Activated CD8-positive, alpha-beta T cell treated with anti-CD3 and anti-CD28 coated beads, Interleukin-2, amount 10 ng/mL, durations not matched to agents 7 days and 5 days (primary cell): Measurements from ENCODE around the gene ERMP1. TPM values are rescaled to one million over a fixed set of nuclear protein-coding genes. Genes with fewer than 3 reads are reported as not detected.
"Not testable (repeated sequence)": the region's sequence is repeated elsewhere in the genome, so short reads cannot be mapped to it uniquely, and the experiment has no call there.

Source experiments
- ATAC-seq: fragments of 150-1000 bp; cut with Tn5 transposase; one replicate; pipeline ENCODE4 v1.10.0; 2021; ENCODE audit warnings: moderate library complexity
- CTCF ChIA-PET: fragments of 350-600 bp; sonication (Branson Sonifier 250); formaldehyde crosslinking; loops from one replicate; lab custom pipeline; 2021; ENCODE audit warnings: antibody characterized with exemption; lab: Charles Lee
- POLR2A ChIA-PET: fragments of 350-600 bp; sonication (Branson Sonifier 250); formaldehyde crosslinking; loops from one replicate; lab custom pipeline; 2021; ENCODE audit warnings: antibody characterized with exemption; lab: Charles Lee
- DNase-seq: peaks from one replicate; pipeline ENCODE4 v3.0.0-alpha.2; 2020
- H3K27ac Mint-ChIP-seq: one replicate; pipeline ENCODE4 v1.8.0; 2021; ENCODE audit warnings: mild to moderate bottlenecking, mixed read lengths
- H3K27me3 Mint-ChIP-seq: one replicate; pipeline ENCODE4 v1.8.0; 2021; ENCODE audit warnings: low read depth, mixed read lengths
- H3K36me3 Mint-ChIP-seq: one replicate; pipeline ENCODE4 v1.8.0; 2021; ENCODE audit warnings: low read depth, mixed read lengths
- H3K4me1 Mint-ChIP-seq: one replicate; pipeline ENCODE4 v1.8.0; 2021; ENCODE audit warnings: low read depth, mixed read lengths
- H3K4me3 Mint-ChIP-seq: one replicate; pipeline ENCODE4 v1.8.0; 2021; ENCODE audit warnings: mild to moderate bottlenecking, mixed read lengths
- H3K9me3 Mint-ChIP-seq: one replicate; pipeline ENCODE4 v1.8.0; 2022; ENCODE audit warnings: mixed read lengths; ENCODE audit not compliant: insufficient read depth
- total RNA-seq, 2 experiments: library from RNA; stranded (reverse); gene quantifications; one replicate each; pipeline ENCODE4 v1.2.3, GENCODE V29; 2021

ERMP1 gene, protein sequence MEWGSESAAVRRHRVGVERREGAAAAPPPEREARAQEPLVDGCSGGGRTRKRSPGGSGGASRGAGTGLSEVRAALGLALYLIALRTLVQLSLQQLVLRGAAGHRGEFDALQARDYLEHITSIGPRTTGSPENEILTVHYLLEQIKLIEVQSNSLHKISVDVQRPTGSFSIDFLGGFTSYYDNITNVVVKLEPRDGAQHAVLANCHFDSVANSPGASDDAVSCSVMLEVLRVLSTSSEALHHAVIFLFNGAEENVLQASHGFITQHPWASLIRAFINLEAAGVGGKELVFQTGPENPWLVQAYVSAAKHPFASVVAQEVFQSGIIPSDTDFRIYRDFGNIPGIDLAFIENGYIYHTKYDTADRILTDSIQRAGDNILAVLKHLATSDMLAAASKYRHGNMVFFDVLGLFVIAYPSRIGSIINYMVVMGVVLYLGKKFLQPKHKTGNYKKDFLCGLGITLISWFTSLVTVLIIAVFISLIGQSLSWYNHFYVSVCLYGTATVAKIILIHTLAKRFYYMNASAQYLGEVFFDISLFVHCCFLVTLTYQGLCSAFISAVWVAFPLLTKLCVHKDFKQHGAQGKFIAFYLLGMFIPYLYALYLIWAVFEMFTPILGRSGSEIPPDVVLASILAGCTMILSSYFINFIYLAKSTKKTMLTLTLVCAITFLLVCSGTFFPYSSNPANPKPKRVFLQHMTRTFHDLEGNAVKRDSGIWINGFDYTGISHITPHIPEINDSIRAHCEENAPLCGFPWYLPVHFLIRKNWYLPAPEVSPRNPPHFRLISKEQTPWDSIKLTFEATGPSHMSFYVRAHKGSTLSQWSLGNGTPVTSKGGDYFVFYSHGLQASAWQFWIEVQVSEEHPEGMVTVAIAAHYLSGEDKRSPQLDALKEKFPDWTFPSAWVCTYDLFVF
- total RNA-seq, result 10 to 100 TPM; 28.0 to 30.6 TPM

DNA sequence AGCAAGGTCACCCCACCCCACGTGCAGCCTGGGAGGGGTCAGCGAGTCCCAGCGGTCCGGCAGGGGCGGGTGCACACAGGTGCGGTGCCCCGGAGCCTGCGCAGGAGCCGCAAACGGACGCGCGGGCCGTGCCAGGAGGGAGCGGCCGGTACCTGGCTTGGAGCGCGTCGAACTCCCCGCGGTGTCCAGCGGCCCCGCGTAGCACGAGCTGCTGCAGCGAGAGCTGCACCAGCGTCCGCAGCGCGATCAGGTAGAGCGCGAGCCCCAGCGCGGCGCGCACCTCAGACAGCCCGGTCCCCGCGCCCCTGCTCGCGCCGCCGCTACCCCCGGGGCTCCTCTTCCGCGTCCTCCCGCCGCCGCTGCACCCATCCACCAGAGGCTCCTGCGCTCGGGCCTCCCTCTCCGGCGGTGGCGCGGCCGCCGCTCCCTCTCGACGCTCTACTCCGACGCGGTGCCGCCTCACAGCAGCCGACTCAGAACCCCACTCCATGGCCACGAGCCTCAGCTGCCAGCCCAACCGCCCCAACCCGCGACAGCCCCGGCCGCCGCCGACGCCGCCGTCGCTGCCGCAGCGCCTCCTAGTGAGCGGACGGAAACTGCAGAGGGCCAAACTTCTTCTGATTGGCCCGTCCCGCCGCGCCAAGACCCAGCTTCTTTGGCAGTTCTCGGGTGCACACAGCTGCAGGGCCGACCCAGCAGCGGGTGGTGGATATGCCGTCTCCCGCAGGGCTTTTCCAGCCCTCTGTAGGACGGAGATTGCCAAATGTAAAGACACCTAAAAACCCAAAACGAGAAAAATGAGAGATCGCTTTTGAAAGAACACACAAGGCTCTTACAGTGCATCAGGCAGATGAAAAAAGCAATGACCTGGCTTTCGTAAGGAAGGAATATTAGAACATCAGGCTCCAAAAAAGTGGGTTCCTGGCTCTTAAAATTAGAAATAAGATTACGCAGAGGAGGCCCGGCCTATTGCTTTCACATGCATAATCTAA lies at the start of gene ERMP1:
ERMP1 (minus strand) TSS at position 580 of the 992 bp plus-strand sequence; CDS start at position 490, 90 bp downstream.
- Mint-ChIP-seq H3K27ac (peak within 1 kb of the TSS; percentile 78), H3K4me1 (peaks cover 58% of the 10 kb centered on the region), H3K4me3 (peak within 1 kb of the TSS; percentile 97), H3K27me3 (peaks cover 3% of the 10 kb centered on the region), H3K36me3 (peaks cover 31% of the 10 kb centered on the region), H3K9me3 (no peaks in the 10 kb centered on the region)
- CTCF ChIA-PET, result interaction anchor here (0.7 to 7.7 kb wide), 38 partner anchors 10 to 580 kb away, joined by 3 to 67 read pairs (median 4); partner anchors contain the start of genes RANBP6, RIC1 and UHRF2
- POLR2A ChIA-PET, result interaction anchor here (0.6 to 2.9 kb wide), 12 partner anchors 9 to 204 kb away, joined by 3 to 10 read pairs (median 4); partner anchors contain the start of genes RANBP6 and RIC1
- ATAC-seq, result peak; percentile 90
- peak; percentile 90 for DNase-seq

DNA sequence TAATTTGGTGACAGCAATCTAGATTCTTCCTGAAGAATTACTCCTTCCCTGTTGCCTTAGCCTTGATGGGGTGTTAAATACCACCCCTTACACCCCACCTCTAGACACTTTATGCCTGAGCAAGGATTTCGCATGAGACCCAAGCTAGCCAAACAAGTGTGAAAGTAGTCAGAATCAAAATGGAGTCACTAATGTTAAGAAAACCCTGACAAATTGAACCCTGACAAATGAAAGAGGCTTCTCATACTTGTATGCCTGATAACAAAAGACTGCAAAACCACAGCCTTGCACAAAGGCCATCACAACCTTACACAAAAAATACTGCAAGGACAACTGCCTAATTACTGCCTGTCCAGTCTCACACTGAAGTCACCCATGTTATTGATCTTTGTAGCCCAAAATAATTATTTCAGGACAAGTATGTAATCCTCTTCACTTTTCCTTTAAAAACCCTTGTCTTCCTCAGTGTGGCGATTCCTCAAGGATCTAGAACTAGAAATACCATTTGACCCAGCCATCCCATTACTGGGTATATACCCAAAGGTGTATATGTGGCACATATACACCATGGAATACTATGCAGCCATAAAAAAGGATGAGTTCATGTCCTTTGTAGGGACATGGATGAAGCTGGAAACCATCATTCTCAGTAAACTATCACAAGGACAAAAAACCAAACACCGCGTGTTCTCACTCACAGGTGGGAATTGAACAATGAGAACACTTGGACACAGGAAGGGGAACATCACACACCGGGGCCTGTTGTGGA lies 49.5 kb upstream of the ERMP1 start:
- H3K27ac Mint-ChIP-seq, H3K27me3 Mint-ChIP-seq, ATAC-seq, POLR2A ChIA-PET, H3K4me3 Mint-ChIP-seq, H3K9me3 Mint-ChIP-seq, H3K36me3 Mint-ChIP-seq, DNase-seq: not testable (repeated sequence)
- CTCF ChIA-PET, result interaction anchor here (1.0 kb wide), 1 partner anchor 49 kb away, joined by 3 read pairs; the partner anchor contains the start of gene ERMP1
- H3K4me1 Mint-ChIP-seq, result peaks cover 32% of the 10 kb centered on the region

DNA sequence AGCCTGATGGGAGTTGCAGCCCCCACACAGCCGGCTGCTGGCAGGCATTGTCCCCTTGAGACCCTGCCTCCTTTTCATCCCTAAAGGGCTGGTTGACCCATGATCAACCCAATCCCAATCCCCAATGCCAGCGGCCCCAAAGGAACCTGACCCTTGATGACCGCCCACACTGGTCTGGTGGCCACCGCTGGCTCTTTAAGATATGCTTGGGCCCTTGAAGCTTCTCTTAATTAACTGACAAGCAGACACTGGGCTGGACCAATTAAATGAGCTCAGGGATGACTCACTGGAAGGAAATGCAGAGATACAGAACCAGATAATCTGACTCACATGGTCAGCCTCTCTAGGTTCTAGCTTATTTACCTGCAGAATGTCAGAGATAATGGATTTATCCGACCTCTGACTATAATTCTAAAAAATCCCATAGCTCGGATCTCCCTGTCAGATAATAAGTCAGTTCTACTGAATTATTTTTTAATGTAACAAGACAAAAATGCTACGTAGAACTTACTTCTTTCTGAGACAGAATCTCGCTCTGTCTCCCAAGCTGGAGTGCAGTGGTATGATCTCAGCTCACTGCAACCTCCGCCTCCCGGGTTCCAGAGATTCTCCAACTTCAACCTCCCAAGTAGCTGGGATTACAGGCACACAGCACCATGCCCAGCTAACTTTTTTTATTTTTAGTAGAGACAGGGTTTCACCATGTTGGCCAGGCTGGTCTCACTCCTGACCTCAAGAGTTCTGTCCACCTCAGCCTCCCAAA lies 46.7 kb upstream of the ERMP1 start:
- ATAC-seq, result peak; percentile 71
- H3K27me3 Mint-ChIP-seq, result no peaks in the 10 kb centered on the region
- ChIA-PET CTCF (interaction anchor here (0.9 to 2.3 kb wide), 5 partner anchors 9 to 174 kb away, joined by 3 to 14 read pairs (median 5); partner anchors contain the start of gene ERMP1), POLR2A (interaction anchor here (0.9 kb wide), 1 partner anchor 38 kb away, joined by 4 read pairs; no protein-coding TSS in a partner anchor)
- no peak overlapping the region for H3K4me3 Mint-ChIP-seq
- no peaks in the 10 kb centered on the region for H3K9me3 Mint-ChIP-seq
- peaks cover 27% of the 10 kb centered on the region for H3K4me1 Mint-ChIP-seq
- H3K36me3 Mint-ChIP-seq, result peaks cover 8% of the 10 kb centered on the region
- peak; percentile 27 for DNase-seq
- H3K27ac Mint-ChIP-seq, result no peak overlapping the region

DNA sequence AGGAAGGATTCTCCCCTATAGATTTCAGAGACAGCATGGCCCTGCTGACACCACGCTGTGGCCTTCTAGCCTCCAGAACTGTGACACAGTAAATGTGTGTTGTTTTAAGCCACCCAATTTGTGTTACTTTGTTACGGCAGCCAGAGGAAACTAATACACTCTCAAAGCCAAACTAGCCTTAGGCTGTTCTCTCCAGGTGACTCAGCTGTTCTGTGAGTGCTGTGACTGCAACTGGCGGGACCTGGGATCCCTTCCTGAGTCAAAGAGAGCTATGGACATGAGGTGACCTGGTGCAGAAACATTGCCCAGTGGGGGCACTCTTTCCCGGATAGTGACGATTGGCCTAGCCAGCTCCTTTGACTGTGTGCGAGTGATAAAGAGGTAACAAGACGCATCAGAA lies 43.8 kb upstream of the ERMP1 start:
- peaks cover 4% of the 10 kb centered on the region for H3K36me3 Mint-ChIP-seq
- ChIA-PET CTCF (interaction anchor here (0.7 to 2.2 kb wide), 2 partner anchors 9 to 25 kb away, joined by 3 to 8 read pairs; no protein-coding TSS in a partner anchor), POLR2A (no interaction called here)
- DNase-seq, result no peak
- no peaks in the 10 kb centered on the region for H3K9me3 Mint-ChIP-seq
- H3K4me1 Mint-ChIP-seq, result peaks cover 33% of the 10 kb centered on the region
- no peak overlapping the region for H3K27ac Mint-ChIP-seq
- no peaks in the 10 kb centered on the region for H3K27me3 Mint-ChIP-seq
- ATAC-seq, result no peak
- H3K4me3 Mint-ChIP-seq, result no peak overlapping the region

DNA sequence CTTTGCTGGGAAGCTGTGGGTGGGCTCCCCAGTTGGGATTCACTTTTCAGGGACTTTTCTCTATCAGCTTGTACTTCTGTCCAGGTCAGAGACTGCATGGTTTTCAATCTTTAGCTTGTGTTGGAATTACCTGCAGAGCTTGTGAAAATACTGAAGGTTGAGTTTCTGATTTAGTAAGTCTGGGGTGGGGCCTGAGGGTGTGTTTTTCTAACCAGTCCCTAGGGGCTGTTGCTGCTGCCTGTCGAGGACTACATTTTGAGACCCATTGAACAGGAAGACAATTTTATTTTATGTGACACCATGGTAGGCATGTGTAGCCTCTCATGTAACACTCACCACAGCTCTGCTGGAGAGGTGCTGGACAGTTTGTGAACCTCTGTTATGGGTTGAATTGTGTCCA lies 43.1 kb upstream of the ERMP1 start:
- no peaks in the 10 kb centered on the region for H3K27me3 Mint-ChIP-seq
- H3K4me3 Mint-ChIP-seq, result no peak overlapping the region
- ChIA-PET POLR2A (no interaction called here), CTCF (interaction anchor here (2.2 kb wide), 1 partner anchor 10 kb away, joined by 8 read pairs; no protein-coding TSS in a partner anchor)
- peaks cover 4% of the 10 kb centered on the region for H3K36me3 Mint-ChIP-seq
- peak overlapping the region; percentile 6 for H3K27ac Mint-ChIP-seq
- peaks cover 33% of the 10 kb centered on the region for H3K4me1 Mint-ChIP-seq
- ATAC-seq, result no peak
- H3K9me3 Mint-ChIP-seq, result no peaks in the 10 kb centered on the region
- no peak for DNase-seq

DNA sequence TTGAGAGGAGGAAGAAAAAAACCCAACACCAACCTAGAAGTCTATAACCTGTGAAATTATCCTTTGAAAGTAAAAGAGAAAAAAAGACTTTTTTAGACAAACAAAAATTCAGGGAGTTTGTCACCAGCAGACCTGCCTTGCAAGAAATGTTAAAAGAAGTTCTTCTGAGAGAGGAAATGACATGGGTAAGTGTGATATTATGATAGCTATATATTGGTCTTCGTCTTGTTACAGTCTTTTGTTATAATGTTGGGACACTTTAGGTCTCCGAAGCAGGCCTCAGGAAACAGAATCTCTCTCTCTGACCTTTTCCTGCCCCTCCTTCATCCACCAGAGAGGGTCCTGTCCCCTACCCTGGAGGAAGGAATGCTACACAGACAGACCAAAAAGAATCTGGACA lies 41.1 kb upstream of the ERMP1 start:
- no peak for DNase-seq

DNA sequence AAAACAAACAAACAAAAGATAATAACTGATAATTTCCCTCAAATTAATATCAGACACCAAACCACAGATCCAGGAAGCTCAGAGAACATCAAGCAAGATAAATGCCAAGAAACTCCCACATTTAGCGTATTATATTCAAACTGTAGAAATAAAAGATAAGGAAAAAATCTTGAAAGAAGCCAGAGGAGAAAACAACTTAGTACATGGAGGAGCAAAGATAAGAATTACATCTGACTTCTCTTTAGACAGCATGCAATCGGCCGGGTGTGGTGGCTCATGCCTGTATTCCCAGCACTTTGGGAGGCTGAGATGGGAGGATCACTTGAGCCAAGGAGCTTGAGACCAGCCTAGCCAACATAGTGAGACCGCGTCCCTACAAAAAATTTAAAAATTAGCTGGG lies 40.5 kb upstream of the ERMP1 start:
- peaks cover 4% of the 10 kb centered on the region for H3K36me3 Mint-ChIP-seq
- no peaks in the 10 kb centered on the region for H3K9me3 Mint-ChIP-seq
- peaks cover 30% of the 10 kb centered on the region for H3K4me1 Mint-ChIP-seq
- no peak overlapping the region for H3K4me3 Mint-ChIP-seq
- H3K27ac Mint-ChIP-seq, result peak overlapping the region; percentile 10
- no peak for DNase-seq
- no peaks in the 10 kb centered on the region for H3K27me3 Mint-ChIP-seq
- CTCF ChIA-PET, result interaction anchor here (0.6 to 3.5 kb wide), 3 partner anchors 13 to 40 kb away, joined by 4 to 18 read pairs (median 6); partner anchors contain the start of gene ERMP1
- POLR2A ChIA-PET, result interaction anchor here (0.6 kb wide), 1 partner anchor 522 kb away, joined by 3 read pairs; no protein-coding TSS in a partner anchor
- no peak for ATAC-seq

More for the DNA sequence above, 41.1 kb upstream of the ERMP1 start:
- no peak for ATAC-seq
- CTCF ChIA-PET, result interaction anchor here (0.6 to 3.5 kb wide), 4 partner anchors 13 to 41 kb away, joined by 4 to 18 read pairs (median 5); partner anchors contain the start of gene ERMP1
- peaks cover 4% of the 10 kb centered on the region for H3K36me3 Mint-ChIP-seq
- no peak overlapping the region for H3K4me3 Mint-ChIP-seq
- H3K27me3 Mint-ChIP-seq, result no peaks in the 10 kb centered on the region
- H3K27ac Mint-ChIP-seq, result no peak overlapping the region
- POLR2A ChIA-PET, result interaction anchor here (0.6 kb wide), 1 partner anchor 523 kb away, joined by 3 read pairs; no protein-coding TSS in a partner anchor
- no peaks in the 10 kb centered on the region for H3K9me3 Mint-ChIP-seq
- peaks cover 34% of the 10 kb centered on the region for H3K4me1 Mint-ChIP-seq

DNA sequence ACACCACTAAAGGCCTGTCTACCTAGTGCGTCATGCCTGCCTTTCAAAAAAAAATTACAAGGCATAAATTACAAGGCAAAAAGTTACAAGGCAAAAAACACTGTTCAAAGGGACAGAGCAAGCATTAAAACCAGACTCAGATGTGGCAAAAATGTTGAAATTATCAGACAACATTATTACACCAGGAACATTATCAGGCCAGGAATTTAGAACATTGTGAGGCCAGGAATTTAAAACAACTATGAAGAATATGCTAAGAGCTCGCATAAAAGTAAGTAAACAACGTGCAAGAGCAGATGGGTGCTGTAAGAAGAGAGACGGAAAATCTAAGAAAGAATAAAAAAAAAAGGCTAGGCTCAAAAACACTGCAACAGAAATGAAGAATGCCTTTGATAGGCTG lies 39.6 kb upstream of the ERMP1 start:
- Mint-ChIP-seq H3K4me1 (peaks cover 30% of the 10 kb centered on the region), H3K27me3 (no peaks in the 10 kb centered on the region), H3K9me3 (no peaks in the 10 kb centered on the region), H3K36me3 (peaks cover 4% of the 10 kb centered on the region), H3K4me3 (no peak overlapping the region), H3K27ac (no peak overlapping the region)
- DNase-seq, result no peak
- ATAC-seq, result no peak
- POLR2A ChIA-PET, result no interaction called here
- CTCF ChIA-PET, result interaction anchor here (0.7 to 3.5 kb wide), 3 partner anchors 14 to 241 kb away, joined by 3 to 18 read pairs (median 3); partner anchors contain the start of gene ERMP1

DNA sequence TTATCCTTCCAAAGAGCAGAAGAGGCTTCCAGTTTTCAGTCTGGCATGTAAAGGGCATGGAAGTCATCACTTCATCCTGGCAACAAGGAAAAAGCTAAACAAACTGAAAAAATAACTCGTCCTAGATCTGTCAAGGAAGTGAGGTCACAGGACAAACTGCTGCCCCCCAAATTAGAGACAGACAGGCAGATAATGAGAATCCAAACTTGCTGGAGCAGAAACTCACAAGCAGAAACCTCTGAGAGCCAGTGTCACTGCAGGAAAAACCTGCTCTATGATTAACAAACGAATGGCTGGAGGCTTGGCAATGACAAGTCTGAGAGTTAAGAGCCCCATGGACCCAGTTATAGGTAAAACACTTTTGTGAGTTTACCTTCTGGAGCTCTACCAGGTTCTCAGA lies 38.9 kb upstream of the ERMP1 start:
- no peaks in the 10 kb centered on the region for H3K9me3 Mint-ChIP-seq
- peaks cover 30% of the 10 kb centered on the region for H3K4me1 Mint-ChIP-seq
- ChIA-PET CTCF (interaction anchor here (0.7 to 3.5 kb wide), 3 partner anchors 15 to 240 kb away, joined by 3 to 18 read pairs (median 3); partner anchors contain the start of gene ERMP1), POLR2A (no interaction called here)
- peaks cover 4% of the 10 kb centered on the region for H3K36me3 Mint-ChIP-seq
- no peak overlapping the region for H3K27ac Mint-ChIP-seq
- H3K4me3 Mint-ChIP-seq, result no peak overlapping the region
- no peaks in the 10 kb centered on the region for H3K27me3 Mint-ChIP-seq
- ATAC-seq (no peak), DNase-seq (no peak)
